ENCODE results near the gene MYO5B. TPM values are rescaled to one million over a fixed set of nuclear protein-coding genes. Genes with fewer than 3 reads are reported as not detected.
"Not testable (repeated sequence)": the region's sequence is repeated elsewhere in the genome, so short reads cannot be mapped to it uniquely, and the experiment has no call there.

Gene MYO5B
- total RNA-seq, 1 donor from 2014 or later, result 31.3 TPM

- H3K4me3 ChIP-seq (ENCODE audit: low read depth, low read length), result no peak overlapping the region
- no peak for DNase-seq (ENCODE audit: low read depth)
- no peak for FAIRE-seq
- H3K36me3 ChIP-seq (ENCODE audit: control insufficient read depth, insufficient read depth, low read length), result peaks cover 2% of the 10 kb centered on the region
- TF ChIP-seq, protein P1, sequence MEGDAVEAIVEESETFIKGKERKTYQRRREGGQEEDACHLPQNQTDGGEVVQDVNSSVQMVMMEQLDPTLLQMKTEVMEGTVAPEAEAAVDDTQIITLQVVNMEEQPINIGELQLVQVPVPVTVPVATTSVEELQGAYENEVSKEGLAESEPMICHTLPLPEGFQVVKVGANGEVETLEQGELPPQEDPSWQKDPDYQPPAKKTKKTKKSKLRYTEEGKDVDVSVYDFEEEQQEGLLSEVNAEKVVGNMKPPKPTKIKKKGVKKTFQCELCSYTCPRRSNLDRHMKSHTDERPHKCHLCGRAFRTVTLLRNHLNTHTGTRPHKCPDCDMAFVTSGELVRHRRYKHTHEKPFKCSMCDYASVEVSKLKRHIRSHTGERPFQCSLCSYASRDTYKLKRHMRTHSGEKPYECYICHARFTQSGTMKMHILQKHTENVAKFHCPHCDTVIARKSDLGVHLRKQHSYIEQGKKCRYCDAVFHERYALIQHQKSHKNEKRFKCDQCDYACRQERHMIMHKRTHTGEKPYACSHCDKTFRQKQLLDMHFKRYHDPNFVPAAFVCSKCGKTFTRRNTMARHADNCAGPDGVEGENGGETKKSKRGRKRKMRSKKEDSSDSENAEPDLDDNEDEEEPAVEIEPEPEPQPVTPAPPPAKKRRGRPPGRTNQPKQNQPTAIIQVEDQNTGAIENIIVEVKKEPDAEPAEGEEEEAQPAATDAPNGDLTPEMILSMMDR (IDR thresholded peaks at IDR 0.05; ENCODE audit: insufficient read depth, low read length, severe bottlenecking), result no peak
- no peaks in the 10 kb centered on the region for H3K27me3 ChIP-seq (ENCODE audit: control insufficient read depth, insufficient read depth, low read length)
These were observed 396.9 kb downstream of the MYO5B start for GRCh38 chr18:49798001-49798400.

DNA sequence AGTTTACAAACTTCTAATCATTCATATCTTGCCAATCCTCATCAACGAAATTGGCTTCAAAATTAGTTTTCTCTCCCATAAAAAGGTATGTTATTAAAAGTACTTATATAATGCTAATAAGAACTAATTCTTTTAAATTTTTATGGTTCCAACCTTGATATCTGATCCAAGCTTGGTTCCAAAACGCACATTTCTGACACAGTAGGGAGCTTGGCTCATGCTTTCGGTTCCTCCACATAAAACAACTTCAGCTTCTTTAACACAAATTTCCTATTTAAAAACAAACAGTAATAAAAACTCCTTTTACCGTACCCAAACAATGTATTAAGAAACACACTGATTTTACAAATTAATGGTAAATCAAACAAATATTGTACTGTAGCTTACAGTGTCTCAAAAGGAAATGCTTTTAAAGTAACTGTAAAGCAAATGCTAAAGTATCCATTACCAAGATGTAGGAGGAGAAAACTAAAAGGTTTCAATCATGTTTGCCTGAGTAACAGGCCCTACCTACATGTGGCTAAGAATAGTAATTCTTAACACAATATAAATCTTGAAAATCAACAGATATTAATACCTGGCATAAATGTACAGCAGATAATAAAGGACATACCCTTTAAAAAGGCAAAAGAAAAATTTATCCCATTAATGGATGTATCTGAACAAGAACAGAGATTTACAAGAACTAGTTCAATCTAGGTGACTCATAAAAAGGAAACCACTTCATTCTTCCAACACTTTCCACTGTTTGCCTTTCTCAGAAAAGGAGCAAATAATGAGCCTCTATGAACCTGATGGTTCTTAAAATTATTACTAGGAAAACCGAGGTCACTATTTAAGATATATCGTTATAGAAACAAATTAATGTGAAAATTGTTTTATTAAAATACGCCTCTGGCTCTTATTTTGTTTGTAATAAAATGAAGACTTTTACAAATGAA is 399.1 kb downstream of the MYO5B start:
- no peak for FAIRE-seq

DNA sequence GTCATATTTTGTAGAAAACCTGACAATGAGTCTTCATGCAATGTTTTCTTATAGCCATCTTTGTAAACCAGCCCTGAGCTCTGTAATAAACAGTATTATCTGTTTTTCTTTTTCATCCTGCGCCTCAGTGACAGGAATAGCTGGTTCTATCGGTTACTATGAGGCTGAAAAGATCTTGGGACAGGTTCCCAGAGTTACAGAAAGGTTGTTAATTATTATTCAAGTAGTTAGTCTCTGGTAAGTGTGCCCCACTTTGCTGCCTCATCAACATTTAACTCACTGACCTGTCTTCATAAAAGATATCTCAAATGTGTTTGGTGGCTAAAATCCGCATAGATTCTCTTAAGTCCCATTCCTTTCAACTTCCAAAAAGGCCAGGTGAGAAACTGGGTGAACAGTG is 400.2 kb downstream of the MYO5B start:
- H3K36me3 ChIP-seq (ENCODE audit: control insufficient read depth, insufficient read depth, low read length), result peaks cover 2% of the 10 kb centered on the region
- DNase-seq (ENCODE audit: low read depth) (no peak), FAIRE-seq (no peak)
- no peaks in the 10 kb centered on the region for H3K27me3 ChIP-seq (ENCODE audit: control insufficient read depth, insufficient read depth, low read length)
- H3K4me3 ChIP-seq (ENCODE audit: low read depth, low read length), result no peak overlapping the region
- TF ChIP-seq, protein P1 (IDR thresholded peaks at IDR 0.05; ENCODE audit: insufficient read depth, low read length, severe bottlenecking), result no peak

More for the DNA sequence above, 399.1 kb downstream of the MYO5B start:
- Histone ChIP-seq H3K4me3 (ENCODE audit: low read depth, low read length) (no peak overlapping the region), H3K27me3 (ENCODE audit: control insufficient read depth, insufficient read depth, low read length) (no peaks in the 10 kb centered on the region), H3K36me3 (ENCODE audit: control insufficient read depth, insufficient read depth, low read length) (peaks cover 2% of the 10 kb centered on the region)
- peak; percentile 48 for DNase-seq (ENCODE audit: low read depth)
- TF ChIP-seq, protein P1 (IDR thresholded peaks at IDR 0.05; ENCODE audit: insufficient read depth, low read length, severe bottlenecking), result no peak

DNA sequence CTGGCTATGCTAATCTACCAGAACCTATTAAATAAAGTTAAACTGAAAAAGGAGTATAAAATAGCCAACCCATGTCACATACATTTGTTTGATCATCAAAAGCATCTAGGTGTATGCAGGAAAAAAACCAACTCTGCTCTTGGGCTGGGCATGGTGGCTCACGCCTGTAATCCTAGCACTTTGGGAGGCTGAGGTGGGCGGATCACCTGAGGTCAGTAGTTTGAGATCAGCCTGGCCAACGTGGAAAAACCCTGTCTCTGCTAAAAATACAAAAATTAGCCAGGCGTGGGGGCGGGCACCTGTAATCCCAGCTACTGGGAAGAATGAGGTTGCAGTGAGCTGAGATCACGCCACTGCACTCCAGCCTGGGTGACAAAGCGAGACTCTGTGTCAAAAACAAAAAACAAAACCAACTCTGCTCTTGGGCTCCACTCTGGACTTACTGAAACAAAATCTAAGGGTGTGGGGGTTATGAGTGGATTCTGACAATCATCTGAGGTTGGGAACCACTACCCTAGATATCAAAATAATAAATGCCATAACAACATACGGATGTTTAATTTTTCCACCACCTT is 405.3 kb downstream of the MYO5B start:
- H3K4me3 ChIP-seq (ENCODE audit: low read depth, low read length); DNase-seq (ENCODE audit: low read depth); FAIRE-seq; H3K27me3 ChIP-seq (ENCODE audit: control insufficient read depth, insufficient read depth, low read length); H3K36me3 ChIP-seq (ENCODE audit: control insufficient read depth, insufficient read depth, low read length): not testable (repeated sequence)

- TF ChIP-seq, protein P1 (IDR thresholded peaks at IDR 0.05; ENCODE audit: insufficient read depth, low read length, severe bottlenecking), result no peak
- H3K36me3 ChIP-seq (ENCODE audit: control insufficient read depth, insufficient read depth, low read length), result no peaks in the 10 kb centered on the region
- no peaks in the 10 kb centered on the region for H3K27me3 ChIP-seq (ENCODE audit: control insufficient read depth, insufficient read depth, low read length)
- FAIRE-seq, result peak; percentile 50
- DNase-seq (ENCODE audit: low read depth), result peak; percentile 45
- H3K4me3 ChIP-seq (ENCODE audit: low read depth, low read length), result no peak overlapping the region
These were observed 406.5 kb downstream of the MYO5B start for GRCh38 chr18:49788327-49788898.
